HG03457 (cell line): Measurements from ENCODE around the gene ADAMTS17.

Experiments used
- ATAC-seq: cut with Tn5 transposase; IDR thresholded peaks from one replicate; pipeline ENCODE4 v1.9.1; 2021; ENCODE audit warnings: moderate number of reproducible peaks; ENCODE audit not compliant: unreplicated experiment

The ADAMTS17 gene

DNA sequence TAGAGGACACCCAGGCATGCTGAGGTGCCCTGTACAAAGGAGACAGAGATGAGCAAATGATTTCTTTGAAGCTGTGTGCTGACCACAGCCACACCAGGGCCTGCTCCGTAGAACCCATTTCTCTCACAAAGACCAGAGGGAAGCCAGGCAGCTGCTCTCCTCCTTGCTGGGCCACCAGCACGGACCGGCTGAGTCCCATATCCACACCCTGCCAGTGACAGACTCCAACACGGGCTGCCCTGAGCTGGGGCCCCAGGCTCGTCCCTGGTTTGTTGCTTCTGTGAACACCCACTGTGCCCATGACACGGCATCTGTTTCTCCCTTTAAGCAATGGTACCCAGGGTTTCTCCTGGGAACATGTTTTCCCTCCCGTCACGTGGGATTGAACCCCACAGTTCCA, 284.5 kb downstream of the ADAMTS17 start:
- no peak for ATAC-seq

DNA sequence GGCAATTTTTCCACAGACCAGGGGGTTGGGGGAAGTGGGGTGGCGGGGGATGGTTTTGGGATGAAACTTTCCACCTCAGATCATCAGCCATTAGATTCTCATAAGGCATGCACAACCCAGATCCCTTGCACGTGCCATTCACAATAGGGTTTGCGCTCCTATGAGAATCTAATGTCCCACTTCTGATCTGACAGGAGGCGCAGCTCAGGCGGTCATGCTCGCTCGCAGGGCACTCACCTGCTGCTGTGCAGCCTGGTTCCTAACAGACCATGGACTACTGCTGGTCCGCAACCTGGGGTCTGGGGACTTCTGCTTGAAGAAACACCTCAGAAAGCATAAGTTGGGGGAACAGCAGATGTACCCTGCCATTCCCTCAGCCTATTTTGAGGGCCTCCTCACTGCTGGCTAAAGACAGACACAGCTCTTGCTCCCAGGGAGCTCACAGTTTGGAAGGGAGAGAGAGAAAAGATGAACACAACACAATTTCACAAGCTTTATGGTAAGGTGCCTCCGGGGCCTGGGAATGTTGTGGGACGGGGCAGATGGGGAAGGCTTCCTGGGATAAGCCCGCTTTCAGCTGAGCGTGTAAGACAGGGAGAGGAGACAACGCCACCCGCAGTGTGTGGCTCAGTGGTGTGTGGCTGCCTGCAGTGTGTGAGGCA, 285.2 kb downstream of the ADAMTS17 start:
- ATAC-seq, result no peak

DNA sequence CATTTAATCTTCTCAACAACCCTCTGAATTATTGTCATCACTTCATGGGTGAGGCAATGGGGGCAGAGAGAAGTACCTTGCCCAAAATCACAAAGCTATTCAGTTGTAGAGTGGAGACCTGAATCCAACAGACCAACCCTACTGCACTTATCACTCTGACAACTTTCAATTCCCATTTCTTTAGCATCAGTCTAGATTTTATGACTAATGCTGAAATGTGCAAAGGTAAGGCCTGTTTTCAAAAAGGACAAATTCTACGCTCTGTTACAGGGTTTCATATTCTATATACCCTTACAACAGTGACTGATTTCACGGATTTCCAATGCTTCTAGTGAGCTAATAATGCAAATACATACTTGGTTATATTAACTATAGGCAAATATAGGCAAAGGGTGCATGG, 286.0 kb downstream of the ADAMTS17 start:
- no peak for ATAC-seq

DNA sequence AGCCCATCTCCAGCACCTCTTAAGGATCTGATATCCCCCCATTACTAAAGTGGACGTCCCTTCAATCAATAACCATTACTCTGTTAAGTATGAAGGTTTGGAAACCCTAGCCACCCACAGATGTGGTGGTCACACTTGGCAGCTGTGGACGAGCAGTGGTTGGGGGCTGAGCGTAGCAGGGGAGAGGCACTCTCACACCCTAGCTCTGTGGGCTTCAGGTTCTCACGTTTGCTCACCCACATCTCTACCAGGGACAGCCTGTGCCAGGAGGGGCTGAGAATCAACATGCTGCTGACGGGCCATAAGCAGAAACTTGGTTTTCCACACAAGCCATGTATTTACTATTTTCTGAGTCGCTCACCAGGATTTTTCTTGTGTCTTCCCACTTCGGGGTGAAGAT, 287.2 kb downstream of the ADAMTS17 start:
- ATAC-seq, result no peak

DNA sequence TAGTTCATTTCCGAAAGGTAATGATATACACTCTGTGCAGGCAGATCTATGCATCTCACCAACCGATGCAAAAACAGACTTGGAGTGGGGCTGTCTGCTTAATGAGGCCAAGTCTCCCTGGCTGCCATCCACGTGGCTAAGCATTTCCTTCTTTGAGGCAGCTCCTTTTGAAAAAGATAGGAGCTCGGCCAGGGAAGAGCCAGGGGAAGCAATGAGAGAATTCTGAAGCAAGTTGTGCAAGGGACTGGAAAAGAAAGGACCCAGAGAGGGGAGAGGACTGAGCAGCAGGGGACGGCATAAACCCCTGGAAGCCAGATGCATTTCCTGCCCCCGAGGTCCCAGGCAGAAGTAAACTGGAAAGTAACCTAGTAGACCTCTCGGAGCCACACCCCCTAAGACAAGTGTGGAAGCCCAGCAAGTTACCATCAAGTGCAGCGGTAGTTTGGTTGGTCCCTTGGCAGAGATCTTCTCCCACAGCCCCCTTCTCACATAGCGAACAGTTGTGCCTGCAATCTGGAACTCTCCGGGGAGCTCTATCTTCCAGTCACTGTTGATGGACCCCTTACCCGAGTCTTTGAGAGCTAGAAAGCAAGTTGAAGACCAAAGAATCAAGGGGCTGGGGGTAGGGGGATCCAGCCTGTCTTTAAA, 288.2 kb downstream of the ADAMTS17 start:
- ATAC-seq, result no peak

DNA sequence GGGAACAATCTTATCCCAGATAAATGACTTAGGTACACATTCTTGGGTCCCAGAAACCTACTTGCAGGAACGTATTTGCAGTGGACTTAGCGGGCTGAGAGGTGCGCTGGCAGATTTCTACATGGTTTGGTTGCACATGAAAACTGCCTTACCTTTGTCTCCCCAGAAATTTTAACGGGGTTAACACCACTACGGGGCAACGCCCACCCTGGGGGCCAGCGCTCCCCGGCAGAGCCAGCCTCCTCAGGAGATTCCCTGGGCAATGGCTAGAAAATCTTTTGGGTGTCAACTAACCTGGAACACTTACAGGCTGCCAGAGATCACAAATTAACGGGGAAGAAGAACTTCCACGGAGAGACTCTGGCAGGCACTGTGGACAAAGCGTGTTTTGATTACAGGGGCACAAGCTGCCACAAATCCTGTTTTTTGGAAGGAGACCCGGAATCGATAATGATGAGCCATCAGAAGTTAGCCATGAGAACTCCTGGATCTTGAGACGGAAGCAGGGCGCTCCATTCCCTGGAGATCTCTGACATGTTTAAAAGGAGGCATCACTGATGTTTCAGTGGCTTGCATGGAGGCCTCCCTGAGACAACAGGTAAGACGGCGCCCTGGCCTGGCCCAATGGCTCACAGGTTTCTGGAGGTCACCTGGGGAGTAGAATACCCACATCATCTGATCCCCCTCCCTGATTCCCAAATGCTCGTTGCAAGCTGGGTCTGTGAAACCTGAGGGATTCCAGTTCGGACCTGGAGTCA, 288.9 kb downstream of the ADAMTS17 start:
- ATAC-seq, result no peak

DNA sequence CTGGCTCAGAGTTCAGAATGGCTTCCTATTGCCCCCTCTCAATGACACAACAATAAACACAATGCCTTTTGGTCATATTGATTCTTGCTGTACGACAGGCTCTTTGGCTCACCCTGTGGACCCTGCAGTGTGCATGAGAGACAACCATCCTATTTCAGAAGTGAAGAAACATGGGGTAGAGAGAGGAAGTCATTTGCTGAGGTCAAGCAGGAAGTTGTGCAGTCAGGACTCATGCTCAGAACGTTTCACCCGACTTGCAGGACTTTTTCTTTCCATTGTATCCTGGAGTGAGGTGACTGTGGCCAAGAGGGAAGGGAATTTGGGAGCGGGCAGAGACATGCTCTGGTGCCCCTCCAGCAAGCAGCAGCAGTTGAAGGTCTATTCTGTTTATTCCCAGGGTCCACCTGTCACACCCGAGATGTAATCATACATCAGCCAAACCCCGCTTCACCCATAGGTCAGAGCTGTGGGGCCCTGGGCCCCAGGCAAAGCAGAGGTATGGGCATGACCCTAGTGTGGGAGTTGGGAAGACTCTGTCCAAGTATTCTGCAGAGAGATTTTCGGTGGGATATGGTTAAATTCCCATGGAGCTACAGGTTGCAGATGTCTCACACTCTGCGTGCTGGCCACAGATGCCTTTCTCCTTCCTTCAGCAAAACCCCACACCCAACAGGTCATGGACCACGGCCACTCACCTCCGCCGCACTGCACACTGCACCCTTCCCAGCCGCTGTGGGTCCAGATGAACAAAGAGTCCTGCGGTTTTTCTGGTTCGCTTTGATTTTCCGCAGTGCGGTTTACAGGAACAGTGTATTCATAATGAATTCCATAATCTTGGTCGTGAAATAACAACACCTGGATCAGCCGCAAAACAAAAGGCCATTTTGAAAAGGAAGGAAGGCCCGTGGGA, 290.6 kb downstream of the ADAMTS17 start:
- ATAC-seq, result no peak

DNA sequence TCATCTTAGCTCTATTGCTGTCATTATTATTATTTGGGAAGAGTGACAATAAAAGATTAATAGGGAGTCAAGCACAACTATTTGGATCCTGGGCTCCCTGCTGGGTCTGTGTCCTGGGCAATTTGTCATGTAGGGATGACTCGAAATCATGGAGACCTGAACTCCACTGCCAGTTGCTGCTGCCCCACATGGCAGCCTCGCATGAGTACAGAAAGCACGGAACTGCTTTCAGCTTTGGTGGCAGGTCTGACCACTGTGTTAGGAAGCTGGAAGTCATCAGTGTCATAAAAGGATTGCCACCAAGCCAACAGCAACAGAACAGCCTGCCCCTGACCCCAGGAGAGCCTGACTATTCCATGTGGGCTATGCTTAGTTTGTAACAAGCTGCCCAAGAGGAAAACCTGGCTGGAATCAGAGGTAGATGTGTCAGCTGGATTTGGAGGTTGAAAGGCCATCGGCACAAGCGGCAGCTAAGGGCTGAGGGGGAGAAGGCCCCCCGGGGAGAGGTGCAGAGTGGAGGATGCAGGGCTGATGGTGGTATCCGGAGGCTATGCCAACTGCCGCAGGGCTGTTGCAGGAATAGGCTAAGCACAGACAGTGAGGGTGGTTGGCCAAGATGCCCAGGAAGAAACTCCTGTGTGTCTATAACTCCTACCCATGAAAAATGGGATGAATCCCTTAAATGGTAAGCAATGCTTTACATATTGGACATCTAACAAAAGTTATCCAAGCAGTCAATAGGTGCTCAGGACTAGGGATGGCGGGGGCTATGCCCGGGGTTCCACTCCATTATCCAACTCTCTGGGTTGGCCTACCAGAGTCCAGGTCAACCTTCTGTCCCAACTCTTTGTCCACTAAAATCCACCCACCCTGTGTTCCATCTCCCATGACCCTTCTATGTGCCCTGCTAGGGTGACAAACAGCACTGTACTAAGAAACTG, 291.6 kb downstream of the ADAMTS17 start:
- no peak for ATAC-seq

DNA sequence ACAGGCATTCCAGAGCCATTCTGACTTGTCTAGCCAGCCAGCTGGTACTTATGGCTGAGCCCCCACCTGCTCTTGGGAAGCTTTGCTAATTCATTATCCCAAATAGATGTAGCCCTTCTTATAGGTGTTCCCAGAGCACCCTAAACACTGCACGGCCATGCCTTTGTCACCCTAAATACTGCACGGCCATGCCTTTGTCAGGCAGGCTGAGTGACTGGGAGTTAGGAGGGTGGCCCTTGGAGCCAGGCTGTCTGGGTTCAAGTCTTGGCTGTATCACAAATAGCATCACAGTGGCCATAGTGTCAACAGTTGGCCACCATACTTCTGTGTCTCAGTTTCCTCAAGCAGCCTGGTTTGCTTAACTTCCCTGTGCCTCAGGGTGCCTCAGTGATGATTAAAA, 292.3 kb downstream of the ADAMTS17 start:
- no peak for ATAC-seq

DNA sequence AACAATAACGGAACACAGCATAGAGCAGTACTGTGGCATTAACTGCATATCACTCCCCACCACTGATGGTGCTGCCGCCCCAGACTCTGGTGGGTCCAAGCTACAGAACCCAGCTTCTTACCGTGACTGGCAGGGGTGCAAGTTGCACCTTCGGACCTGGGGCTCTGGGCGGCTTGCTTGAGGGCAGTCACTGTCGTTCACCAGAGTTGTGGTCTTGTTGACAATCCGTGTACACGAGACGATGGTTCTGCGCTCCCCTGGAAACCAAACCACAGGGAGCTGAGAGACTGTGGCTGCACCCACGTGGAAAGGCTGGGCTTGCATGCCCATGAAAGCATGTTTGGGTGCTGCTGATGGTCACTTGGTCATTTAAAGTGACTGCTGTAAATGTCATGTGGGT, 293.0 kb downstream of the ADAMTS17 start:
- ATAC-seq, result no peak

DNA sequence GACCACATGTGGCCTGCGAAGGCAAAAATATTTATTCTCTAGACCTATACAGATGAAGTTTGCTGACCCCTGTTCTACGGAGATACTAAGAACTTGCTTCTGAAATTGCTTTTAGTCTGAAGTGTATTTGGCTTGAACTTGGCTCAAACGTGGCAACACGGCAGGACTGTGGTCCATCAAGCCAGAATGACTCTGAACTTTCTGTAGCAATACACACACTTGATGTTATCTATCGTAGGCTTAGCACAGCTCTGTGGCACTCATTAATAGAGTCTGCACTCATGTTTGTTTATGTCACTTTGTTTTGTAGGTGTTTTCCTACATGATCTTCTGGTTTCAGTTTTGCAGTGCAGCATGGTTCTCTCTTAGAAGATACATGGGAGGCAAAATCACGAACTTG, 298.1 kb downstream of the ADAMTS17 start:
- ATAC-seq, result no peak

DNA sequence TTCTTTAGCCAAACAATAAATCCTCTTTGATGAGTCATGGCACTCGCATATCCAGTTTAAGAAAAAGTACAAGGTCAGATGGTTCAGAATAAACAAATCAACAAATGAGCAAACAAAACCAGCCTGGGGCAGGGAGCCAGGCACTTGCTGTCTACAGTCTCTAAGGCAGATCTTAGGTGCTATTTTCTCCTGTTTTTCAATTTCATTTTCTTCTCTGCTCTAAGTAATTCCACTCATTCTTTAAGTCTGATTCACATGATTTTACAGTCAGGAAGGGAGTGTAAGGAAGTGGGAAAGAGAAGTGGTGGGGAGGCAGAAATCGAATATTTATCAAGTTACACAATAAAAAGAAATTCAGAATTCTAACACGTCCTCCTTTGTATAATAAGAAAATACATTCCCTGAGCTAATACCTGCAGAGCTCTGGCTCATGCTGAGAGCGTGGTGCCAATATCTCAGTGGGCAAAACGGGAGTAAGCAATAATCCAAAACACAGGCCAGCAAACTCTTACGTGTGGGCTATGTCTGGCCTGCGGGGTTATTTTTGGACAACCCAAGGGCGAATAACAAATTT, 298.6 kb downstream of the ADAMTS17 start:
- no peak for ATAC-seq

DNA sequence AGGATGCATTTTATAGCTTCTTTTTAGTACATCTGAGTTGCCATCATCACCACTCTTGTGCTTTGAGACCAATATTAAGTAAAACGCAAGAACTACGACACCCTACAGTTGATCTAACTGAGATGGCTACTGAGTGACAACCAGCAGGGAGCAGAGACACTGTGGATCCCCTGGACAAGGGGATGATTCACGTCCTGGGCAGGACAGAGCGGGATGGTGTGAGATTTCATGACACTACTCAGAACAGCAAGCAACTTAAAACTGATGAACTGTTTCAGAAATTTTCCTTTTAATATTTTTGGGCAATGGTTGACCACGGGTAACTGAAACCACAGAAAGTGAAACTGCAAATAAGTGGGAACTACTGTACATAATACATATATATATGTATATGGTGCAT, 299.2 kb downstream of the ADAMTS17 start:
- no peak for ATAC-seq

DNA sequence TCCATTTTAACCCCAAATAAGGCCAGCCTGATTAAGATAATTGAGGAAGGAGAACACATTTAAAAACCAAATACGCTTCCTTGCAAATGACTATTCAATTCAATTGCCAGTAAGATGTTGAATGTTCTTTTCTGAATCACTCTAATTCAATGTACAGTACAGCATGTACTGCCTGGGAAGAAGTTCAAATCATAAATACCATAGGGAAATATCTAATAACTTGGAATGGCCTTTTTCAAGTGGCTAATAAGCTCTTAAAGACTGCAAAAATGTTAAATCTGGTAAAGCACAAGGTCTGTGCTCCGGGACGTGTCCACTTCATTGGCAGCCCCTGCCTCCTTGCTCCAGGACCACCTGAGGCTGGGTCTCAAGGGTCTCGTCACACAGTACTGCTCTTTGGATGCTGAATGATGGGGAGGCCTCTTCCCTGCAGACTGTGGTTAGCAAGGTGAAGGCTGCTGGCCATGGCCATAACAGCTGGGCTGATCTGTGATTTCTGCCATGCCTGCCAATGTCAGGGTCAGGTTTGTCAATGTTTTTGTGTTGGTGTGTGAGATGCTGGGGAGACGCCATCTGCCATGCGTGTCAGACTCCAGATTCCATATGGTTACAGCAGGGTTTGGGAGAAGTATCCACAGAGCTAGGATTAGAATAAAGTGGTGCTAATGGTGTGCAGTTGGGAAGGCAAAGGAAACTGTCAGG, 300.5 kb downstream of the ADAMTS17 start:
- ATAC-seq, result no peak

DNA sequence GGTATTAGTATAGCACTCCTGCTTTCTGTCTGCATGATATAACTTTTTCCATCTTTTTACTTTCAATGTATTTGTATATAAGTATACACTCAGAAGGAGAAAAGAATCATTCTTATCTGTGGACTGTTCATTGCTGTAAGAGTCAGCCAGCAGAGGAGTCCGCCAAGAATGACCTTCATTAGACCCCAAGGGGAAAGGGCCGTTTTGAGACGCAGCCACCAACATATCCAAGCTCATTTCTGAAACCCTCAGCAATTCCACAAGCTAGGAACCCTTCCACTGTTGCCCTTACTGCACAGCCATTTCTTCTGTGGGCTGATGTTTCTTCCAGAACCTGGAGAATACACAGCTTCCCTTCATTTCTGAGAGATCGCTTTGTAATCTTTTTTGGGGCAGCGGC, 301.8 kb downstream of the ADAMTS17 start:
- ATAC-seq, result no peak

DNA sequence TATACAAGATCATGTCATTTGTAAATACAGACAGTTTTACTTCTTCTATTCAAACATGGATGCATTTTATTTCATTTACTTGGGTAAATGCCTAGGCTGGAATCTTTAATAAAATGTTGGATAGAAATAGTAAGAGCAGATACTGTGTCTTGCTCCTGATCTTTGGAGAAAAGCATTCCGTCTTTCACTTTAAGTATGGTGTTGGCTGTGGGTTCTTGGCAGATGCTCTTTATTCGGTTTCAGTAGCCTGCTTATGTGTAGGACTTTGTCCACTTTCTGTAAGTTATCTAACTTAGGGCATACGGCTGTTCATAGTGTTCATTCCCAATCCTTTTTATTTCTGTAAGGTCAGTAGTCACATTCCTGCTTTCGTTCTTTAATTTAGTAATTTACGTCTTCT, 303.0 kb downstream of the ADAMTS17 start:
- ATAC-seq, result no peak

DNA sequence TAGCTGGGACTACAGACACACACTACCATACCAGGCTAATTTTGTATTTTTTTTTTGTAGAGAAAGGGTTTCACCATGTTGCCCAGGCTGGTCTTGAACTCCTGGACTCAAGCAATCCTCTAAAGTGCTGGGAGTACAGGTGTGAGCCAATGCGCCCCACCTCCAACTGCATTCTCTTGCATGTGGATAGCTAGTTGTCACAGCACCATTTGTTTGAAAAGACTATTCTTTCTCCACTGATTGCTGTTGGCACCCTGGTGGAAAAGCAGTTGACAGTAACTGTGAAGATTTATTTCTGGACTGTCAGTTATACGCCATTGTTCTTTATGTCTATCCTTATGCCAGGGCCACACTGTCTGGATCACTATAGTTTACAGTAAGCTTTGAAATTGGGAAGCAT, 303.9 kb downstream of the ADAMTS17 start:
- no peak for ATAC-seq

DNA sequence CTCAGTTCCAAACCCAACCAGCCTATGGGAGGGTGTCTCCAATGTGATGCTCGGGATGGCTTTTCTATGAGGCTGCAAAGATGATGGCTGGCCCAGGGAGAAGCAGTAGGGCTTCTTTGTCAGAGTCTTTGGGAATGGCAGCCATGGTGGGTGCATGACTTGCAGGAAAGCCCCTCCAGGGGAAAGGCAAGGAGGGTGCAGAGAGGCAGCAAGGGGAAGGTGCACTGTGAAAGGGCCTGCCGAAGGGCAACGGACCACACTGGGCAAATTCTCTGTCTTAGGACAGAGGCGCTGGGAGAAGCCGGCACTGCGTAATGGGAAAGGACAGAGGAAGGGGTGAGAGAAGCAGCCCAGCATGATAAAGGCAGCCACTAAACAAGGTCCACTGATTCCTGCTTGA, 305.8 kb downstream of the ADAMTS17 start:
- ATAC-seq, result no peak

DNA sequence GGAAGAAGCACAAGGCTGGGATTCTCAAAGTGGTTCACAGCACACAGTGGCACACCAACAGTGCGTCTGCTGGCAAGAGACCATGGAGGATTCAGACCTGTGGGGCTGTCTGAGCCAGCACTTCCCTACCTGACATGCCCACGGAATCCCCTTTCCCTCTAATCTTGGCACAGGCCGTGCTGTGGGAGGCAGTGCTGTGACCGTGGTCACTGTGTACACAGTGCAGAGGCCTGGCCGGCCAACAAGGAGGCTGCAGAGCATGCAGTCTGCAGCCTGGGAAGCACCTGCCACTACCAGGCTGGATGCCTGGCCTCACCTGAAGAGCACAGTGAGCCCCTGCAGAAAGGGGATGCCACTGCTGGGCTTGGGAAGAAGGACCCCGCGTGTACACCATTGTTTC, 307.6 kb downstream of the ADAMTS17 start:
- ATAC-seq, result no peak
